A549 (cell line): ENCODE measurements around the gene ACAD10. TPM values are rescaled to one million over a fixed set of nuclear protein-coding genes. Genes with fewer than 3 reads are reported as not detected.

Experiments used
- ATAC-seq, 2 experiments: fragments of 200-7000 bp in 1 of 2; fragments of >200 bp in 1 of 2; cut with Nextera tagmentation in 1 of 2; cut with Tn5 transposase in 1 of 2; 3 replicates each; pipeline versions ENCODE4 v1.8.0 to v1.9.1; 2018 to 2020; ENCODE audit warnings: mild to moderate bottlenecking in 1 of 2, moderate library complexity in 1 of 2
- CTCF ChIA-PET: fragments of 300-600 bp; sonication (Branson Sonifier 250); formaldehyde crosslinking; extraction: SDS; loops from one replicate; lab custom pipeline; 2021; ENCODE audit warnings: antibody characterized with exemption, inconsistent platforms; lab: Yijun Ruan, JAX
- POLR2A ChIA-PET: fragments of 350-600 bp; formaldehyde crosslinking; extraction: SDS; loops from one replicate; lab custom pipeline; 2021; ENCODE audit warnings: antibody characterized with exemption, inconsistent platforms; lab: Yijun Ruan, JAX
- DNase-seq, 2 experiments: peaks; one replicate each; pipeline versions ENCODE4 v3.0.0 to v3.0.0-alpha.2; 2011 to 2016; ENCODE audit warnings: low read depth in 1 of 2, low spot score in 1 of 2
- FAIRE-seq: peaks from 2 replicates; lab custom pipeline; 2011; peaks lifted over from hg19 to GRCh38; lab: Jason Lieb, UNC
- H3K27ac ChIP-seq, 2 experiments: fragments of >200 bp; sonication (Bioruptor Twin); formaldehyde crosslinking; 3 replicates each; pipeline ENCODE4 v1.5.1; 2016 to 2017
- H3K4me1 ChIP-seq: fragments of >200 bp; sonication (Bioruptor Twin); formaldehyde crosslinking; 3 replicates; pipeline ENCODE4 v1.6.1; 2016
- H3K4me2 ChIP-seq: fragments of >200 bp; sonication (Bioruptor Twin); formaldehyde crosslinking; 3 replicates; pipeline ENCODE4 v1.6.1; 2016
- H3K4me3 ChIP-seq: fragments of >200 bp; sonication (Bioruptor Twin); formaldehyde crosslinking; 3 replicates; pipeline ENCODE4 v1.5.1; 2016
- H3K9me3 ChIP-seq: fragments of >200 bp; sonication (Bioruptor Twin); formaldehyde crosslinking; 3 replicates; pipeline ENCODE4 v1.6.1; 2016
- CBX8 ChIP-seq: fragments of 200-600 bp; sonication (generic); IDR thresholded peaks from 2 replicates; pipeline ENCODE4 v1.6.1; 2016
- CHD2 ChIP-seq: fragments of 150-350 bp; IDR thresholded peaks from 2 replicates; pipeline ENCODE4 v1.6.1; 2014; ENCODE audit warnings: low read length; ENCODE audit not compliant: partially characterized antibody
- EHMT2 ChIP-seq: fragments of 200-600 bp; sonication (generic); IDR thresholded peaks from 2 replicates; pipeline ENCODE4 v1.6.1; 2016; ENCODE audit warnings: antibody characterized with exemption, low read depth, mild to moderate bottlenecking, moderate library complexity
- FOSB ChIP-seq: fragments of 250-450 bp; sonication (Bioruptor Pico); IDR thresholded peaks from 2 replicates; pipeline ENCODE4 v1.5.0; 2020; ENCODE audit warnings: mild to moderate bottlenecking, moderate library complexity
- GATA3 ChIP-seq: IDR thresholded peaks from 2 replicates; pipeline ENCODE4 v1.6.1; 2012; ENCODE audit warnings: borderline replicate concordance
- HDAC2 ChIP-seq: fragments of 200-600 bp; sonication (generic); IDR thresholded peaks from 2 replicates; pipeline ENCODE4 v1.6.1; 2016
- KDM5A ChIP-seq: fragments of 200-600 bp; sonication (generic); IDR thresholded peaks from 2 replicates; pipeline ENCODE4 v1.6.1; 2016; ENCODE audit warnings: antibody characterized with exemption, mild to moderate bottlenecking
- MAZ ChIP-seq: fragments of 150-350 bp; IDR thresholded peaks from 2 replicates; pipeline ENCODE4 v1.6.1; 2014; ENCODE audit warnings: antibody characterized with exemption, low read depth, low read length, borderline replicate concordance
- NR3C1 ChIP-seq: fragments of >200 bp; sonication (Bioruptor Twin); formaldehyde crosslinking; IDR thresholded peaks from 3 replicates; pipeline ENCODE4 v1.6.1; 2017
- POLR2A ChIP-seq: IDR thresholded peaks from 2 replicates; pipeline ENCODE4 v1.6.1; 2012; ENCODE audit warnings: mild to moderate bottlenecking, low read length
- RAD21 ChIP-seq, 2 experiments: fragments of >200 bp in 1 of 2; sonication (Bioruptor Twin) in 1 of 2; formaldehyde crosslinking in 1 of 2; IDR thresholded peaks in 1 of 2; conservative IDR thresholded peaks in 1 of 2; 2 replicates in 1 of 2; 3 replicates in 1 of 2; pipeline ENCODE4 v1.6.1; 2012 to 2018; ENCODE audit warnings: inconsistent platforms in 1 of 2
- RFX5 ChIP-seq: fragments of 450-650 bp; IDR thresholded peaks from 2 replicates; pipeline ENCODE4 v1.7.1; 2014; ENCODE audit warnings: antibody characterized with exemption, mild to moderate bottlenecking, moderate library complexity
- RNF2 ChIP-seq: fragments of 200-600 bp; sonication (generic); IDR thresholded peaks from 2 replicates; pipeline ENCODE4 v1.6.1; 2016; ENCODE audit warnings: low read depth, mild to moderate bottlenecking, antibody characterized with exemption, moderate library complexity, borderline replicate concordance
- SMC3 ChIP-seq: fragments of >200 bp; sonication (Bioruptor Twin); formaldehyde crosslinking; IDR thresholded peaks from 3 replicates; pipeline ENCODE4 v1.6.1; 2018; ENCODE audit warnings: inconsistent platforms
- TFCP2L1 ChIP-seq: fragments of 250-450 bp; sonication (Bioruptor Pico); IDR thresholded peaks from 2 replicates; pipeline ENCODE4 v1.5.0; 2021; ENCODE audit warnings: mild to moderate bottlenecking
- TP53 ChIP-seq: fragments of 250-450 bp; sonication (Bioruptor Pico); IDR thresholded peaks from 2 replicates; pipeline ENCODE4 v1.5.0; 2021; ENCODE audit warnings: mild to moderate bottlenecking, moderate library complexity
- ZC3H11A ChIP-seq: fragments of 450-650 bp; IDR thresholded peaks from 2 replicates; pipeline ENCODE4 v1.6.1; 2014; ENCODE audit warnings: antibody characterized with exemption, mild to moderate bottlenecking
- ZNF302 ChIP-seq: fragments of 250-450 bp; sonication (Bioruptor Pico); IDR thresholded peaks from 2 replicates; pipeline ENCODE4 v1.9.0; 2021; ENCODE audit warnings: inconsistent platforms, mild to moderate bottlenecking, moderate library complexity
- ZSCAN20 ChIP-seq: fragments of 250-450 bp; sonication (Bioruptor Pico); IDR thresholded peaks from 2 replicates; pipeline ENCODE4 v1.8.0; 2022; ENCODE audit warnings: mild to moderate bottlenecking, moderate library complexity
- WGBS: methylation state at CpG from one replicate; pipeline ENCODE4 v1.1.6; 2017; ENCODE audit errors: missing lambda C conversion rate; 5-methylcytosine and 5-hydroxymethylcytosine counted together
- polyA plus RNA-seq, 4 experiments: library from polyadenylated mRNA; depleted of rRNA in 3 of 4; stranded (reverse); fragments of >200 nt; fragmentation: RNase III in 1 of 4; extraction: RNeasy Plus Mini Kit Qiagen cat#74134 plus additional on column Dnase treatment in 1 of 4; gene quantifications; 2 replicates in 3 of 4; 3 replicates in 1 of 4; pipeline ENCODE4 v1.2.3, GENCODE V29; 2011 to 2017
- TF ChIP-seq, protein P1 (sequence below): fragments of 200-600 bp; sonication (generic); IDR thresholded peaks from 2 replicates; pipeline ENCODE4 v1.6.1; 2016; ENCODE audit warnings: antibody characterized with exemption, mild to moderate bottlenecking, moderate library complexity
- TF ChIP-seq, protein P2 (sequence below): fragments of >200 bp; sonication (Bioruptor Twin); formaldehyde crosslinking; IDR thresholded peaks from 3 replicates; pipeline ENCODE4 v1.6.1; 2016
- TF ChIP-seq, protein P3 (sequence below): fragments of >200 bp; sonication (Bioruptor Twin); formaldehyde crosslinking; IDR thresholded peaks from 2 replicates; pipeline ENCODE4 v1.6.1; 2016

Gene ACAD10
- polyA plus RNA-seq, 2 of the 4 experiments (the other 2 are of a cell fraction): 15.1 to 22.0 TPM

DNA sequence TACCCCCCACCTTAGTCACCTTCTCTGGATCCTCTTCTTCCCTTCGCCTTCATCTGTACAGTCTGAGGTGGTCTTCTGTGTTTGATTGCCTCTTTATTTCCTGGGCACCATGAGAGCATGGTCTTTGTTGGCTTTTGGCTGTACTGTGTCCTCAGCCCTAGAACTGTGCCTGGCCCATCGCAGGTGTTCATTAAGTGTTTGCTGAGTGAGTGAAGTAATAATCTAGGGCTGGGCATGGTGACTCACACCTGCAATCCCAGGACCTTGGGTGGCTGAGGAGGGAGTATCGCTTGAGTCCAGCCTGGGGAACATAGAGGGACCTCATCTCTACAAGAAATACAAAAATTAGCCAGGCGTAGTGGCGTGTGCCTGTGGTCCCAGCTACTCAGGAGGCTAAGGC lies 94.8 kb downstream of the ACAD10 start:
- CTCF ChIA-PET: interaction anchor here (1.5 to 1.9 kb wide), 2 partner anchors 9 to 27 kb away, joined by 3 to 9 read pairs; no protein-coding TSS in a partner anchor
- TF ChIP-seq, protein P1, sequence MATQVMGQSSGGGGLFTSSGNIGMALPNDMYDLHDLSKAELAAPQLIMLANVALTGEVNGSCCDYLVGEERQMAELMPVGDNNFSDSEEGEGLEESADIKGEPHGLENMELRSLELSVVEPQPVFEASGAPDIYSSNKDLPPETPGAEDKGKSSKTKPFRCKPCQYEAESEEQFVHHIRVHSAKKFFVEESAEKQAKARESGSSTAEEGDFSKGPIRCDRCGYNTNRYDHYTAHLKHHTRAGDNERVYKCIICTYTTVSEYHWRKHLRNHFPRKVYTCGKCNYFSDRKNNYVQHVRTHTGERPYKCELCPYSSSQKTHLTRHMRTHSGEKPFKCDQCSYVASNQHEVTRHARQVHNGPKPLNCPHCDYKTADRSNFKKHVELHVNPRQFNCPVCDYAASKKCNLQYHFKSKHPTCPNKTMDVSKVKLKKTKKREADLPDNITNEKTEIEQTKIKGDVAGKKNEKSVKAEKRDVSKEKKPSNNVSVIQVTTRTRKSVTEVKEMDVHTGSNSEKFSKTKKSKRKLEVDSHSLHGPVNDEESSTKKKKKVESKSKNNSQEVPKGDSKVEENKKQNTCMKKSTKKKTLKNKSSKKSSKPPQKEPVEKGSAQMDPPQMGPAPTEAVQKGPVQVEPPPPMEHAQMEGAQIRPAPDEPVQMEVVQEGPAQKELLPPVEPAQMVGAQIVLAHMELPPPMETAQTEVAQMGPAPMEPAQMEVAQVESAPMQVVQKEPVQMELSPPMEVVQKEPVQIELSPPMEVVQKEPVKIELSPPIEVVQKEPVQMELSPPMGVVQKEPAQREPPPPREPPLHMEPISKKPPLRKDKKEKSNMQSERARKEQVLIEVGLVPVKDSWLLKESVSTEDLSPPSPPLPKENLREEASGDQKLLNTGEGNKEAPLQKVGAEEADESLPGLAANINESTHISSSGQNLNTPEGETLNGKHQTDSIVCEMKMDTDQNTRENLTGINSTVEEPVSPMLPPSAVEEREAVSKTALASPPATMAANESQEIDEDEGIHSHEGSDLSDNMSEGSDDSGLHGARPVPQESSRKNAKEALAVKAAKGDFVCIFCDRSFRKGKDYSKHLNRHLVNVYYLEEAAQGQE: no peak
- TF ChIP-seq TP53 (CRISPR knock-in tag) (no peak), RFX5 (no peak), ZNF302 (no peak), HDAC2 (no peak)
- TF ChIP-seq, protein P2, sequence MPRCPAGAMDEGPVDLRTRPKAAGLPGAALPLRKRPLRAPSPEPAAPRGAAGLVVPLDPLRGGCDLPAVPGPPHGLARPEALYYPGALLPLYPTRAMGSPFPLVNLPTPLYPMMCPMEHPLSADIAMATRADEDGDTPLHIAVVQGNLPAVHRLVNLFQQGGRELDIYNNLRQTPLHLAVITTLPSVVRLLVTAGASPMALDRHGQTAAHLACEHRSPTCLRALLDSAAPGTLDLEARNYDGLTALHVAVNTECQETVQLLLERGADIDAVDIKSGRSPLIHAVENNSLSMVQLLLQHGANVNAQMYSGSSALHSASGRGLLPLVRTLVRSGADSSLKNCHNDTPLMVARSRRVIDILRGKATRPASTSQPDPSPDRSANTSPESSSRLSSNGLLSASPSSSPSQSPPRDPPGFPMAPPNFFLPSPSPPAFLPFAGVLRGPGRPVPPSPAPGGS: no peak
- TF ChIP-seq, all 56 proteins: peak for 0
- POLR2A ChIA-PET: no interaction called here
- ATAC-seq (no peak), DNase-seq (no peak), FAIRE-seq (no peak)
- WGBS: 91% methylated on average over 5 of the region's 5 CpGs
- peak overlapping the region in 1 of 2 experiments; percentile 26; a peak in 2 of 6 replicates for H3K27ac ChIP-seq
- H3K4me1 ChIP-seq: peaks cover 41% of the 10 kb centered on the region
- H3K4me2 ChIP-seq: no peak overlapping the region
- H3K9me3 ChIP-seq: peaks cover 10% of the 10 kb centered on the region; the same call in 2 of the 3 replicates
- no peak overlapping the region for H3K4me3 ChIP-seq

DNA sequence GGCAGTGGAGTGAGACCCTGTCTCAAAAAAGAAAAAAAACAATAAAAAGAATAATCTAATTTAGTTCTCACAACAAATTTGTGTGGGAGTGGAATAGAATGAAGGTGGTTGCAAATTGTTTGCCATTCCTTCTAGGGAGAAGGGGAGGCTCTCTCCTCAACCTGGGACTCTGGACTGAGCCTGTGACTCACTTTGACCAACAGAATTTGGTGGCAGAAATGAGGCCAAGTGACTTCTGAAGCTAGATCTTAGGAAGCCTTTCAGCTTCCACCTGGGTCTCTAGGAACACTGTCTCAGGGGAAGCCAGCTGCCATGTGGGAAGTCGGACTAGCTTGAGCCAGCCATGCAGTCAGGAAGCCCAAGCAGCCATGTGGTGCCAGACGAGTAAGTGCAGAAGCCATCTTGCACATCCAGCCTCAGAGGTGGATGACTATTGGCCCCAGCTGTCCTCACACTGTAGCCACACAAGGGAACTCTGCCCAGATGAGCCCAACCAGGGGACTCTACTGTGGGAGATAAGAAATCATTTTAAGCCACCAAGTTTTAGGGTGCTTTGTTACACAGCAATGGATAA lies 95.3 kb downstream of the ACAD10 start:
- H3K9me3 ChIP-seq: peaks cover 10% of the 10 kb centered on the region; the same call in 2 of the 3 replicates
- no peak for TF ChIP-seq SMC3
- TF ChIP-seq MAZ: no peak
- TF ChIP-seq KDM5A: no peak
- no peak for TF ChIP-seq NR3C1
- H3K4me3 ChIP-seq: no peak overlapping the region
- ATAC-seq (no peak), FAIRE-seq (no peak), DNase-seq (no peak)
- H3K4me1 ChIP-seq: peaks cover 38% of the 10 kb centered on the region
- H3K4me2 ChIP-seq: no peak overlapping the region
- WGBS: 92% methylated on average over 2 of the region's 2 CpGs
- POLR2A ChIA-PET: no interaction called here
- CTCF ChIA-PET: interaction anchor here (1.5 to 1.9 kb wide), 2 partner anchors 10 to 27 kb away, joined by 3 to 9 read pairs; no protein-coding TSS in a partner anchor
- no peak overlapping the region for H3K27ac ChIP-seq

DNA sequence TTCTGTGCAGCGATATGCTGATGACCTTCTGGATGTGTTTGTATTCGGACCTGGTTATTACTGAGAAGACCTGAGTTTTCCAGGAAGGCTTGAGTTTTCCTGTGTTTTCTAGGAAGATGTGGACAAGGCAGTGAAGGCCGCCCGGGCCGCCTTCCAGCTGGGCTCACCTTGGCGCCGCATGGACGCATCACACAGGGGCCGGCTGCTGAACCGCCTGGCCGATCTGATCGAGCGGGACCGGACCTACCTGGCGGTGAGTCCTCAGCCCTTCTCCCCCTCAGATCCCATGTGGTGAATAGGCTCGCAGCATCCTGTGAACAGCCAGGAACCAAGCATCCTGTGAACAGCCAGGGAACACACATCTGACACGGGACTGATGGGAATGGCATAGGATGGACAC lies 97.2 kb downstream of the ACAD10 start:
- ATAC-seq (no peak), DNase-seq (no peak), FAIRE-seq (no peak)
- POLR2A ChIA-PET: no interaction called here
- Histone ChIP-seq H3K4me1 (peaks cover 29% of the 10 kb centered on the region), H3K9me3 (peaks cover 10% of the 10 kb centered on the region; the same call in 2 of the 3 replicates), H3K4me3 (no peak overlapping the region), H3K27ac (no peak overlapping the region), H3K4me2 (no peak overlapping the region)
- CTCF ChIA-PET: no interaction called here
- TF ChIP-seq POLR2A: no peak
- TF ChIP-seq ZSCAN20: no peak
- no peak for TF ChIP-seq SMC3
- TF ChIP-seq FOSB: no peak
- no peak for TF ChIP-seq RAD21 (conservative IDR thresholded peaks at IDR 0.05 in 1 of 2, IDR thresholded peaks at IDR 0.05 in 1 of 2)
- TF ChIP-seq CBX8: no peak
- TF ChIP-seq, protein P2: no peak
- TF ChIP-seq ZC3H11A: no peak
- TF ChIP-seq RNF2: no peak
- TF ChIP-seq TFCP2L1 (CRISPR knock-in tag): no peak
- TF ChIP-seq CHD2: no peak
- TF ChIP-seq, protein P3, sequence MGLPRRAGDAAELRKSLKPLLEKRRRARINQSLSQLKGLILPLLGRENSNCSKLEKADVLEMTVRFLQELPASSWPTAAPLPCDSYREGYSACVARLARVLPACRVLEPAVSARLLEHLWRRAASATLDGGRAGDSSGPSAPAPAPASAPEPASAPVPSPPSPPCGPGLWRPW: no peak
- no peak for TF ChIP-seq GATA3
- no peak for TF ChIP-seq EHMT2
- 93% methylated on average over 17 of the region's 17 CpGs for WGBS
